Stomach (tissue), 4 donors: ENCODE measurements around the gene NRIP1.

Experiments used
- POLR2A ChIP-seq, 4 donors: fragments of 450-650 bp; IDR thresholded peaks; one replicate each; pipeline ENCODE4 v1.6.1; 2016; ENCODE audit warnings: antibody characterized with exemption in 4 of 4, control low read depth in 2 of 4, mild to moderate bottlenecking in 1 of 4, moderate library complexity in 1 of 4
- POLR2AphosphoS5 ChIP-seq, 3 donors: sonication (generic); formaldehyde crosslinking; IDR thresholded peaks; one replicate each; pipeline ENCODE4 v1.6.1; 2016; ENCODE audit warnings: antibody characterized with exemption in 3 of 3
- TF ChIP-seq, protein P1 (sequence below), 7 experiments: fragments of 450-650 bp in 4 of 7; fragments of 200-600 bp in 3 of 7; sonication (generic) in 3 of 7; IDR thresholded peaks; one replicate each; pipeline ENCODE4 v1.5.1; 2016 to 2019; ENCODE audit warnings: antibody characterized with exemption in 7 of 7, control low read depth in 2 of 7, mild to moderate bottlenecking in 1 of 7

DNA sequence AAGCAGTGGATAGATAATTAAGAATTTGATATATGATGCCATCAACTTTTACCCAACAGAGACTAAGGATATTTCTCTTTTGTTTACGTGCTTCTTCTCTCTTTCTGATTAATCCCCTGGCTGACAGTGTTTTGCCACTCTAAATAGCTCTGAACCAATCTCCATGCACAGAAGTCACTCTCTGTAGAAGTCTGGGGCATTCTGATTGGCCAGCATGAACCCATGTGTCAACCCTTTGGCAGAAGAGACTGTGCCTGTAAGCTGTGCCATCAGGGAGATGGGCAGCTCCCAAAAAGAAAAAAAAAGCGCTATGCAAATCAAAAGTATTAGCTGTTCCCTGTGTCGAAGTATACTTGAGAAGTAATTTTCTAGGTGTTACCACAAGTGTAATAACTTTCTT lies 34.1 kb upstream of the NRIP1 start:
- TF ChIP-seq, protein P1, sequence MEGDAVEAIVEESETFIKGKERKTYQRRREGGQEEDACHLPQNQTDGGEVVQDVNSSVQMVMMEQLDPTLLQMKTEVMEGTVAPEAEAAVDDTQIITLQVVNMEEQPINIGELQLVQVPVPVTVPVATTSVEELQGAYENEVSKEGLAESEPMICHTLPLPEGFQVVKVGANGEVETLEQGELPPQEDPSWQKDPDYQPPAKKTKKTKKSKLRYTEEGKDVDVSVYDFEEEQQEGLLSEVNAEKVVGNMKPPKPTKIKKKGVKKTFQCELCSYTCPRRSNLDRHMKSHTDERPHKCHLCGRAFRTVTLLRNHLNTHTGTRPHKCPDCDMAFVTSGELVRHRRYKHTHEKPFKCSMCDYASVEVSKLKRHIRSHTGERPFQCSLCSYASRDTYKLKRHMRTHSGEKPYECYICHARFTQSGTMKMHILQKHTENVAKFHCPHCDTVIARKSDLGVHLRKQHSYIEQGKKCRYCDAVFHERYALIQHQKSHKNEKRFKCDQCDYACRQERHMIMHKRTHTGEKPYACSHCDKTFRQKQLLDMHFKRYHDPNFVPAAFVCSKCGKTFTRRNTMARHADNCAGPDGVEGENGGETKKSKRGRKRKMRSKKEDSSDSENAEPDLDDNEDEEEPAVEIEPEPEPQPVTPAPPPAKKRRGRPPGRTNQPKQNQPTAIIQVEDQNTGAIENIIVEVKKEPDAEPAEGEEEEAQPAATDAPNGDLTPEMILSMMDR (IDR thresholded peaks at IDR 0.05), result no peak
- no peak for TF ChIP-seq POLR2AphosphoS5 (IDR thresholded peaks at IDR 0.05)
- TF ChIP-seq POLR2A (IDR thresholded peaks at IDR 0.05), result no peak
